Neuronal stem cell (in vitro differentiated cells): ENCODE data around the gene CTDP1.

ENCODE experiments used
- DNase-seq: peaks from one replicate; pipeline ENCODE4 v3.0.0-alpha.2; 2013; ENCODE audit warnings: low spot score
- H2AFZ ChIP-seq: one replicate; pipeline ENCODE4 v1.6.1; 2013; ENCODE audit warnings: mild to moderate bottlenecking, low read length, inconsistent platforms
- H2AK5ac ChIP-seq: 2 replicates; pipeline ENCODE4 v1.6.1; 2013; ENCODE audit warnings: low read depth, mild to moderate bottlenecking, inconsistent platforms, low read length, moderate library complexity, mixed read lengths
- H2BK120ac ChIP-seq: 2 replicates; pipeline ENCODE4 v1.6.1; 2013; ENCODE audit warnings: low read depth, mild to moderate bottlenecking, inconsistent platforms, low read length, moderate library complexity, mixed read lengths
- H2BK12ac ChIP-seq: one replicate; pipeline ENCODE4 v1.6.1; 2013; ENCODE audit warnings: low read length, inconsistent platforms
- H2BK15ac ChIP-seq: 2 replicates; pipeline ENCODE4 v1.6.1; 2013; ENCODE audit warnings: mild to moderate bottlenecking, low read length, inconsistent platforms, mixed read lengths
- H2BK5ac ChIP-seq: one replicate; pipeline ENCODE4 v1.6.1; 2013; ENCODE audit warnings: inconsistent platforms, mild to moderate bottlenecking, low read length, moderate library complexity
- H3K14ac ChIP-seq: one replicate; pipeline ENCODE4 v1.6.1; 2013; ENCODE audit warnings: low read length, inconsistent platforms
- H3K18ac ChIP-seq: 2 replicates; pipeline ENCODE4 v1.6.1; 2013; ENCODE audit warnings: low read length, inconsistent platforms
- H3K23ac ChIP-seq: 2 replicates; pipeline ENCODE4 v1.6.1; 2013; ENCODE audit warnings: low read depth, mild to moderate bottlenecking, mixed read lengths, low read length, inconsistent platforms; ENCODE audit not compliant: poor library complexity
- H3K27ac ChIP-seq: replicated peaks from 3 replicates; pipeline ENCODE4 v1.5.1; 2013; ENCODE audit warnings: low read length, inconsistent platforms
- H3K27me3 ChIP-seq, 3 experiments: 2 replicates each; pipeline ENCODE4 v1.6.1; 2013; ENCODE audit warnings: low read length in 3 of 3, mild to moderate bottlenecking in 2 of 3, inconsistent platforms in 1 of 3, low read depth in 1 of 3, mixed read lengths in 1 of 3, moderate library complexity in 1 of 3; ENCODE audit not compliant: control insufficient read depth in 3 of 3, insufficient read depth in 3 of 3
- H3K36me3 ChIP-seq, 2 donors: replicated peaks in 1 of 2; 2 replicates each; pipeline ENCODE4 v1.6.1; 2013; ENCODE audit warnings: low read length in 2 of 2; ENCODE audit not compliant: control insufficient read depth in 2 of 2, insufficient read depth in 2 of 2
- H3K4ac ChIP-seq: 2 replicates; pipeline ENCODE4 v1.6.1; 2013; ENCODE audit warnings: inconsistent platforms, mild to moderate bottlenecking, low read length, moderate library complexity
- H3K4me1 ChIP-seq, 2 donors: 1 replicate in 1 of 2; 2 replicates in 1 of 2; pipeline ENCODE4 v1.6.1; 2013; ENCODE audit warnings: low read length in 2 of 2, low read depth in 1 of 2; ENCODE audit not compliant: control insufficient read depth in 2 of 2, insufficient read depth in 1 of 2
- H3K4me2 ChIP-seq: one replicate; pipeline ENCODE4 v1.6.1; 2013; ENCODE audit warnings: mild to moderate bottlenecking, low read length, inconsistent platforms; ENCODE audit not compliant: insufficient read depth, poor library complexity, severe bottlenecking
- H3K4me3 ChIP-seq, 2 donors: 2 replicates each; pipeline ENCODE4 v1.5.1; 2013; ENCODE audit warnings: low read length in 2 of 2, mild to moderate bottlenecking in 2 of 2, inconsistent platforms in 1 of 2, moderate library complexity in 1 of 2
- H3K79me1 ChIP-seq: one replicate; pipeline ENCODE4 v1.6.1; 2013; ENCODE audit warnings: low read depth, mild to moderate bottlenecking, inconsistent platforms, low read length, moderate library complexity
- H3K9ac ChIP-seq: one replicate; pipeline ENCODE4 v1.6.1; 2013; ENCODE audit warnings: mild to moderate bottlenecking, low read depth, low read length, inconsistent platforms; ENCODE audit not compliant: poor library complexity
- H3K9me3 ChIP-seq, 2 donors: replicated peaks in 1 of 2; 2 replicates each; pipeline versions ENCODE3 to v1.6.1; 2013; ENCODE audit warnings: low read length in 2 of 2, mild to moderate bottlenecking in 2 of 2, inconsistent platforms in 1 of 2, low read depth in 1 of 2, mixed read lengths in 1 of 2, moderate library complexity in 1 of 2; ENCODE audit not compliant: control insufficient read depth in 2 of 2, insufficient read depth in 1 of 2
- H4K8ac ChIP-seq: one replicate; pipeline ENCODE4 v1.6.1; 2013; ENCODE audit warnings: low read depth, mild to moderate bottlenecking, inconsistent platforms, low read length, moderate library complexity
- H4K91ac ChIP-seq: one replicate; pipeline ENCODE4 v1.6.1; 2013; ENCODE audit warnings: low read length, low read depth, mild to moderate bottlenecking, inconsistent platforms; ENCODE audit not compliant: poor library complexity
- WGBS, 2 donors: extraction: QIAGEN DNeasy Blood & Tissue Kit; methylation state at CpG; one replicate each; pipeline ENCODE4 v1.1.7; 2013; ENCODE audit warnings: missing lambda C conversion rate in 2 of 2, mixed read lengths in 1 of 2; ENCODE audit not compliant: insufficient read length in 2 of 2, insufficient replicate concordance in 1 of 2; ENCODE audit errors: extremely low coverage in 2 of 2; 5-methylcytosine and 5-hydroxymethylcytosine counted together

The CTDP1 gene

GRCh38 chr18:79796531-79797405 is 117.2 kb downstream of the CTDP1 start:
- Histone ChIP-seq H3K36me3 (no peaks in the 10 kb centered on the region), H2BK12ac (no peak overlapping the region), H2AFZ (no peak overlapping the region), H2BK5ac (no peak overlapping the region), H3K9ac (peak overlapping the region; percentile 78), H3K23ac (no peak overlapping the region), H3K14ac (peak overlapping the region; percentile 2), H3K9me3 (no peaks in the 10 kb centered on the region), H3K27ac (no peak overlapping the region), H3K4me2 (no peak overlapping the region), H3K4ac (no peak overlapping the region), H3K4me3 (peak overlapping the region in 1 of 2 donors; percentile 7), H4K91ac (no peak overlapping the region), H2BK120ac (no peak overlapping the region), H3K79me1 (no peaks in the 10 kb centered on the region), H3K4me1 (peaks cover 3 to 4% of the 10 kb centered on the region in 2 donors), H2AK5ac (no peak overlapping the region), H3K27me3 (peaks cover 11 to 88% (median 38%) of the 10 kb centered on the region in 3 experiments), H3K18ac (no peak overlapping the region), H2BK15ac (no peak overlapping the region), H4K8ac (no peak overlapping the region)
- no CpG with 5 or more reads among the region's 21 CpGs for WGBS, 2 donors
- no peak for DNase-seq

DNA sequence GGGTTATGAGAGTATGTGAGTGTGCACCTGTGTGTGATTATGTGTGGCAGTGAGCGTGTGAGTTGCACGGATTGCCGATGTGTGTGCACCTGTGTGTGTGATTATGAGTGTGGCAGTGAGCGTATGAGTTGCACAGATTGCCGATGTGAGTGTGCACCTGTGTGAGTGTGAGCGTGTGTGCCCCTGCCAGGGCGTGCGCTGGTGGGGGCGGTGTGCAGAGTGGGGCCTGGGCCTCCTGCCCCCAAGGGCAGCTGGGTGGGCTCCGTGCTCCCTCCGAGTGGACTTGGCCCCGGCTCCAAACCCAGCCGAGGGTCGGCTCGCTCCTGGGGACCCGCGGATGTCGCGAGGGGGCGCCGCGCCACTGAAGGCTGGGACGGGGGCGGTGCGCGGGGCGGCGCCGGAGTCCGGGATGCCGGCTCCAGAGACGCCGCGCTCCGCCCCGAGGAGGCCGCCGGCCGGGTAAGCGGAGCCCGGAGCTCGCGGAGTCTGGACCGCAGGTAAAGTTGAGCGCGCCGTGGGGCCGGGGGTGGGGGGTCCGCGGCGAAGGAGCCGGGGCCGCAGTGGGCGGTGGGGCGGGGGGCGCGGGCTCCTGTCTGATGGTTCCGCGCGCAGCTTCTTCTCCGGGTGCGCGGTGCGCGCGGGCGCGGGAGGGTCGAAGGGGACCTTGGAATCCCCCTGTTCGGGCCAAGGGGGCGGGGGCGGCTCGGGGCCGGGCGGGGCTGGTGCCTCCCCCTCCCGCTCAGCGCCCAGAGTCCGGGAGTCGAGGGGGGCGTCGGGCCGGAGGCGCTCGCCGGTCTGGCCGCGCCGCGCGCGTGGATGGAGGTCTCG is 118.1 kb downstream of the CTDP1 start, which contains the start of gene KCNG2:
Gene KCNG2 (plus strand): TSS at position 421 of the 828 bp plus-strand sequence. CDS start 65,730 bp downstream, outside the sequence.
- H3K4me3 ChIP-seq, result peak within 1 kb of the TSS; percentile 23 to 72
- DNase-seq, result peak; percentile 55

DNA sequence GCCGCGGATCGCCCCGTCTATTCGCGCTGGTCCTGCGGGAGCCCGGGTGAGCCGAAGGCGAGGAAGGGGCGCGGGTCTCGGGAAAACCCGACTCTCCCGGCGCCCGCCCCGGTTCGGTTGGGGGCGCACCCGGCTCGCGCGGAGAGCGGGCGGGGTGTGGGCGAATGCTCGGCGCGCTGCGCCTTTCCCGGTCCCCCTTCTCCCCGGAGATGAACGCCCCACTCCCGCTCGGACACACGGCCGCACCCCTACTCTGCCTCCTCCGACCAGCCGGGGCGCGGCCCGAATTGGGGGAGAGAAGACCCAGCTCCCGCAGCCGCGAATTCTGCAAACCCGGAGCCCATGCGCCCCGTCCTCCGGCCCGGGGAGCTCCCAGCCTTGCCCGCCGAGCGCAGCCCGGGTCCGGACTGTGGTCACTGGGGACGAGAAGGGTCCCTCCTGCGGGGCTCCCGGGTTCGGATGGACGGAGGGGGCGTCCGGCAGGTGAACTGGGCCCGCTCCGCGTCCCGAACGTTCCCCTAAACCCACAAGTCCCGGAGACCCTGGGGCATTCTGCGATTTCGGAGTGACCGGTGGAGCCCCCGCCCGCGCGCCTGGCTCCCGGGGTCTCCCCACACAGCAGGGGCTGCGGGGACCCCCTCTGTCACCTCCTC is 118.9 kb downstream of the CTDP1 start:
- Histone ChIP-seq H3K4me2 (peak overlapping the region; percentile 86), H2BK120ac (no peak overlapping the region), H2BK12ac (no peak overlapping the region), H3K18ac (peak overlapping the region; percentile 68), H4K91ac (no peak overlapping the region), H2BK15ac (no peak overlapping the region), H3K79me1 (no peaks in the 10 kb centered on the region), H3K27me3 (peaks cover 11 to 85% (median 38%) of the 10 kb centered on the region in 3 experiments), H3K4me1 (peaks cover 0 to 3% of the 10 kb centered on the region in 2 donors), H3K9me3 (no peaks in the 10 kb centered on the region), H2AK5ac (no peak overlapping the region), H2BK5ac (no peak overlapping the region), H3K4ac (no peak overlapping the region), H3K23ac (no peak overlapping the region), H4K8ac (no peak overlapping the region), H3K27ac (no peak overlapping the region), H2AFZ (peak overlapping the region; percentile 77), H3K36me3 (no peaks in the 10 kb centered on the region), H3K4me3 (peak overlapping the region; percentile 23 to 72), H3K14ac (no peak overlapping the region), H3K9ac (no peak overlapping the region)
- no peak for DNase-seq
- no CpG with 5 or more reads among the region's 78 CpGs for WGBS, 2 donors

More for the DNA sequence above, 118.1 kb downstream of the CTDP1 start, which contains the start of gene KCNG2:
- Histone ChIP-seq H3K27me3 (peaks cover 11 to 87% (median 38%) of the 10 kb centered on the region in 3 experiments), H4K8ac (no peak within 1 kb of the TSS), H3K9ac (peak within 1 kb of the TSS; percentile 78), H3K4me1 (peaks cover 0 to 3% of the 10 kb centered on the region in 2 donors), H2BK12ac (no peak within 1 kb of the TSS), H3K4me2 (peak within 1 kb of the TSS; percentile 86), H3K23ac (no peak within 1 kb of the TSS), H3K9me3 (no peaks in the 10 kb centered on the region), H3K4ac (no peak within 1 kb of the TSS), H2BK120ac (no peak within 1 kb of the TSS), H3K27ac (no peak within 1 kb of the TSS), H2AK5ac (no peak within 1 kb of the TSS), H4K91ac (no peak within 1 kb of the TSS), H3K36me3 (no peaks in the 10 kb centered on the region), H3K14ac (peak within 1 kb of the TSS; percentile 2), H3K18ac (peak within 1 kb of the TSS; percentile 68), H2BK15ac (no peak within 1 kb of the TSS), H2BK5ac (no peak within 1 kb of the TSS), H3K79me1 (no peaks in the 10 kb centered on the region), H2AFZ (peak within 1 kb of the TSS; percentile 77)
- WGBS, 2 donors, result no CpG with 5 or more reads among the region's 92 CpGs
